B cell (primary cell): ENCODE results near the gene GPX3. TPM values are rescaled to one million over a fixed set of nuclear protein-coding genes. Genes with fewer than 3 reads are reported as not detected.

Experiments used
- ATAC-seq: fragments of 200-7000 bp; cut with Tn5 transposase; one replicate; pipeline ENCODE4 v1.10.0; 2021; ENCODE audit warnings: low read depth, mild to moderate bottlenecking, moderate number of reproducible peaks, moderate library complexity
- CTCF ChIA-PET: fragments of 350-600 bp; sonication (Branson Sonifier 250); formaldehyde crosslinking; loops from one replicate; lab custom pipeline; 2021; ENCODE audit warnings: antibody characterized with exemption, inconsistent platforms; lab: Charles Lee
- POLR2A ChIA-PET: fragments of 350-600 bp; sonication (Branson Sonifier 250); formaldehyde crosslinking; loops from one replicate; lab custom pipeline; 2021; ENCODE audit warnings: antibody characterized with exemption; lab: Charles Lee
- DNase-seq: peaks from one replicate; pipeline ENCODE4 v3.0.0; 2013
- H2AFZ ChIP-seq: 2 replicates; pipeline ENCODE4 v1.6.1; 2012; ENCODE audit warnings: mild to moderate bottlenecking, low read depth, low read length; ENCODE audit not compliant: insufficient read depth, poor library complexity, severe bottlenecking
- H3K27ac ChIP-seq, 2 donors: 1 replicate in 1 of 2; 2 replicates in 1 of 2; pipeline ENCODE4 v1.5.1; 2012 to 2013; ENCODE audit warnings: low read length in 2 of 2, mild to moderate bottlenecking in 2 of 2, moderate library complexity in 1 of 2
- H3K27me3 ChIP-seq, 4 experiments: fragments of 200-600 bp in 1 of 4; sonication (generic) in 1 of 4; replicated peaks in 1 of 4; 1 replicate in 2 of 4; 2 replicates in 2 of 4; pipeline versions ENCODE4 v1.6.1 to v1.7.0; 2013 to 2016; ENCODE audit warnings: low read length in 3 of 4, mild to moderate bottlenecking in 2 of 4, mixed read lengths in 1 of 4, moderate library complexity in 1 of 4; ENCODE audit not compliant: insufficient read depth in 4 of 4, control insufficient read depth in 3 of 4; ENCODE audit errors: control extremely low read depth in 1 of 4
- H3K36me3 ChIP-seq, 2 experiments: replicated peaks in 1 of 2; 1 replicate in 1 of 2; 2 replicates in 1 of 2; pipeline versions ENCODE4 v1.6.1 to v1.7.1; 2013; ENCODE audit warnings: low read length in 1 of 2; ENCODE audit not compliant: insufficient read depth in 2 of 2, control insufficient read depth in 1 of 2; ENCODE audit errors: control extremely low read depth in 1 of 2, extremely low read depth in 1 of 2
- H3K4me1 ChIP-seq, 2 donors: fragments of 200-600 bp in 1 of 2; sonication (generic) in 1 of 2; 1 replicate in 1 of 2; 2 replicates in 1 of 2; pipeline versions ENCODE4 v1.5.1 to v1.6.1; 2013 to 2017; ENCODE audit warnings: low read length in 2 of 2; ENCODE audit not compliant: control insufficient read depth in 2 of 2, insufficient read depth in 2 of 2
- H3K4me2 ChIP-seq: replicated peaks from 2 replicates; pipeline ENCODE3; 2012; ENCODE audit warnings: mild to moderate bottlenecking, low read depth, low read length; ENCODE audit not compliant: poor library complexity, severe bottlenecking
- H3K4me3 ChIP-seq, 5 experiments: fragments of 200-600 bp in 1 of 5; sonication (generic) in 1 of 5; 1 replicate in 3 of 5; 2 replicates in 2 of 5; pipeline versions ENCODE4 v1.5.1 to v1.7.0; 2011 to 2016; ENCODE audit warnings: low read length in 4 of 5, mild to moderate bottlenecking in 4 of 5, low read depth in 2 of 5, control low read depth in 1 of 5, moderate library complexity in 1 of 5; ENCODE audit not compliant: insufficient read depth in 1 of 5; ENCODE audit errors: control extremely low read depth in 1 of 5, extremely low read depth in 1 of 5
- H3K79me2 ChIP-seq: fragments of 200-600 bp; sonication (generic); one replicate; pipeline ENCODE4 v1.6.0; 2016; ENCODE audit warnings: low read length; ENCODE audit not compliant: control insufficient read depth, insufficient read depth
- H3K9ac ChIP-seq: fragments of 200-600 bp; sonication (generic); 2 replicates; pipeline ENCODE4 v1.6.1; 2017; ENCODE audit warnings: mild to moderate bottlenecking, low read length, moderate library complexity
- H3K9me3 ChIP-seq, 3 donors: one replicate each; pipeline versions ENCODE4 v1.6.1 to v1.7.1; 2013; ENCODE audit warnings: low read length in 2 of 3; ENCODE audit not compliant: control insufficient read depth in 2 of 3, insufficient read depth in 1 of 3; ENCODE audit errors: control extremely low read depth in 1 of 3
- H4K20me1 ChIP-seq: 2 replicates; pipeline ENCODE4 v1.6.0; 2012; ENCODE audit warnings: mild to moderate bottlenecking, low read length; ENCODE audit not compliant: insufficient read depth, control insufficient read depth, poor library complexity, severe bottlenecking
- H3K27ac Mint-ChIP-seq: one replicate; pipeline ENCODE4 v1.8.0; 2021; ENCODE audit warnings: mixed read lengths
- H3K27me3 Mint-ChIP-seq: one replicate; pipeline ENCODE4 v1.8.0; 2021; ENCODE audit warnings: mixed read lengths
- H3K4me1 Mint-ChIP-seq: one replicate; pipeline ENCODE4 v1.8.0; 2021; ENCODE audit warnings: mixed read lengths
- H3K4me3 Mint-ChIP-seq: one replicate; pipeline ENCODE4 v1.8.0; 2021; ENCODE audit warnings: mixed read lengths
- H3K9me3 Mint-ChIP-seq: one replicate; pipeline ENCODE4 v1.8.0; 2022; ENCODE audit warnings: mixed read lengths; ENCODE audit not compliant: insufficient read depth
- CTCF ChIP-seq: fragments of 200-600 bp; IDR thresholded peaks from one replicate; pipeline ENCODE4 v1.8.0; 2022; ENCODE audit warnings: antibody characterized with exemption, mild to moderate bottlenecking
- EZH2 ChIP-seq: IDR thresholded peaks from 2 replicates; pipeline ENCODE4 v1.6.1; 2012; ENCODE audit warnings: borderline replicate concordance, low read depth, mild to moderate bottlenecking, moderate library complexity, low read length; ENCODE audit not compliant: insufficient read depth, poor library complexity, severe bottlenecking
- WGBS: methylation state at CpG from one replicate; pipeline ENCODE4 v1.1.5; 2013; ENCODE audit warnings: missing lambda C conversion rate; ENCODE audit not compliant: insufficient coverage; 5-methylcytosine and 5-hydroxymethylcytosine counted together
- intact Hi-C: fragments of 100-400 bp; cut with micrococcal nuclease; formaldehyde crosslinking; loops from one replicate; pipeline ENCODE4 v1.10.0; 2022
- polyA plus RNA-seq: library from polyadenylated mRNA; depleted of rRNA; stranded (reverse); fragments of >200 nt; gene quantifications from 2 replicates; pipeline ENCODE4 v1.2.3, GENCODE V29; 2012
- total RNA-seq, 2 donors: library from RNA; stranded (reverse); fragments of 120-200 nt in 1 of 2; gene quantifications; 1 replicate in 1 of 2; 2 replicates in 1 of 2; pipeline versions ENCODE4 v1.2.3 to v1.2.4, GENCODE V29; 2013 to 2022

Gene GPX3
- total and polyA plus RNA-seq, 2 donors (not counting 1 experiment from before 2014, with no cell fraction given) = not detected

DNA sequence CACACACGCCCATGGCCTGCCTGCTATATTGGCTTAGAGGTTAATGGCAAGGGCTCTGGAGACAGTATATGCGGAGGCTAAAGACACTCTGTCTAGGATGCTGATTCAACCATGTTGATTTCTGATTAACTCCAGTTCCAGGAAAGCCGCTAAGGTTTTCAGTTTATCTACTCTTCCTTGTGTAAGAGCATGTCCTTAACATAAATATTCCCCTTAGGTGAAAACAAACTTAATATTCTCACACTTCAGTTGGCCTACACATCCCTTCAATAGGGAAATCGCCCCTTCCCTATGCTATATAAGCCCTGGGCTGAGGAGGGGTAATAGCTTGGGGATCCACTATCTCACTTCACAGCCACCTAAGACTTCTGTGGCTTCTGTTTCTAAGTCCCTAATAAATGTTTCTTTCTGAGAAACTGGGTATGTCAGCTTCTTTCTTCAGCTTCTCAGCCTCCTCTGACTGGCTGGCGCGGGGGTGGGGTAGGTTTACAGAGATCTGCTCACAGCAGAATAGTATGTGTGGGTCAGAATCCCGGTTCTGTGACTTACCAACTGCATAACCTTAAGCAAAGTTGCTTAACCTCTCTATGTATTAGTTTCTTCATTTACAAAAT is 4.3 kb upstream of the GPX3 start:
- H3K27ac ChIP-seq = no peak overlapping the region
- H3K4me2 ChIP-seq = no peak overlapping the region
- intact Hi-C loops = no loop called here
- no peaks in the 10 kb centered on the region for H3K36me3 ChIP-seq
- Mint-ChIP-seq H3K9me3 (no peaks in the 10 kb centered on the region), H3K4me1 (peaks cover 10% of the 10 kb centered on the region), H3K27ac (no peak overlapping the region), H3K4me3 (no peak overlapping the region), H3K27me3 (peaks cover 4% of the 10 kb centered on the region)
- peaks cover 0 to 5% (median 0%) of the 10 kb centered on the region in 4 experiments for H3K27me3 ChIP-seq
- H3K4me3 ChIP-seq = no peak overlapping the region
- no peak for ATAC-seq
- no peak for DNase-seq
- ChIA-PET CTCF (no interaction called here), POLR2A (no interaction called here)
- TF ChIP-seq CTCF = no peak
- no peak for TF ChIP-seq EZH2
- peaks cover 12% of the 10 kb centered on the region in 2 donors for H3K4me1 ChIP-seq
- WGBS = 87% methylated on average over 2 of the region's 7 CpGs
- no peaks in the 10 kb centered on the region for H3K79me2 ChIP-seq
- H3K9ac ChIP-seq = no peak overlapping the region
- no peak overlapping the region for H2AFZ ChIP-seq
- no peaks in the 10 kb centered on the region for H4K20me1 ChIP-seq
- H3K9me3 ChIP-seq = no peaks in the 10 kb centered on the region

DNA sequence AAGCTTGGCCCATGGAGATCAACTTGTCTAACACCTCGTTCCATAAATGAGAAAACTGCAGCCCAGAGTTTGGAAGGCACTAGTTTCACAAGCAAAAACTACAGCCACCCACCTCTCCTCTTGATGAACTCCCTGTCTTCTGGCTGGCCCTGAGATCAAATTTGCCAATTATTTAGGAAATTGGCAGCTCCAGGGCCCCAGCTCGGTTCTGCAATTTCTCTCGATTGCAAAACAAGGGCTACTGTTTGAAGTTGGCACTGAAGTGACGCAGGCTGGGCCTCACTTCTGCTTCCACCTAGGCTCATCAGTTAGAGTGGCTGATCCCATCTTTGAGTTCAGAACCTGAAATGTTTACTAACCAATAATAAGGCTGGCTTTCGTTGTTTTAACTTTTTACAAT is 3.7 kb upstream of the GPX3 start:
- intact Hi-C loops = no loop called here
- Histone ChIP-seq H3K9ac (no peak overlapping the region), H2AFZ (no peak overlapping the region), H3K27me3 (peaks cover 0 to 5% (median 0%) of the 10 kb centered on the region in 4 experiments), H4K20me1 (no peaks in the 10 kb centered on the region), H3K4me1 (peaks cover 15% of the 10 kb centered on the region in 2 donors), H3K4me3 (no peak overlapping the region), H3K27ac (no peak overlapping the region), H3K4me2 (no peak overlapping the region), H3K36me3 (no peaks in the 10 kb centered on the region), H3K9me3 (no peaks in the 10 kb centered on the region), H3K79me2 (no peaks in the 10 kb centered on the region)
- POLR2A ChIA-PET = no interaction called here
- Mint-ChIP-seq H3K27ac (no peak overlapping the region), H3K4me1 (peaks cover 14% of the 10 kb centered on the region), H3K27me3 (peaks cover 2% of the 10 kb centered on the region), H3K4me3 (no peak overlapping the region), H3K9me3 (no peaks in the 10 kb centered on the region)
- CTCF ChIA-PET = no interaction called here
- 90% methylated on average over 4 of the region's 5 CpGs for WGBS
- no peak for ATAC-seq
- TF ChIP-seq CTCF (no peak), EZH2 (no peak)
- no peak for DNase-seq
